ENCODE data around the gene ZNF451.

Gene ZNF451

GRCh38 chr6:57097596-57097995, 7.6 kb downstream of the ZNF451 start:
- DNase-seq: no peak

- no peak for DNase-seq
These were observed 13.0 kb downstream of the ZNF451 start for GRCh38 chr6:57102976-57103375.

GRCh38 chr6:57104336-57104735, 14.3 kb downstream of the ZNF451 start:
- peak; percentile 52 to 65 for DNase-seq

GRCh38 chr6:57106990-57107389, 17.0 kb downstream of the ZNF451 start:
- no peak for DNase-seq

- no peak for DNase-seq
These were observed 18.7 kb downstream of the ZNF451 start for GRCh38 chr6:57108691-57109090.

- DNase-seq: no peak
These were observed 19.9 kb downstream of the ZNF451 start for GRCh38 chr6:57109880-57110279.

- no peak for DNase-seq
These were observed 23.1 kb downstream of the ZNF451 start for GRCh38 chr6:57113105-57113504.

- DNase-seq: no peak
These were observed 26.8 kb downstream of the ZNF451 start for GRCh38 chr6:57116776-57117175.

- DNase-seq: no peak
These were observed 27.8 kb downstream of the ZNF451 start for GRCh38 chr6:57117796-57118195.

- no peak for DNase-seq
These were observed 33.1 kb downstream of the ZNF451 start for GRCh38 chr6:57123111-57123510.

GRCh38 chr6:57127763-57128162, 37.8 kb downstream of the ZNF451 start:
- no peak for DNase-seq

GRCh38 chr6:57130661-57131177, 40.7 kb downstream of the ZNF451 start:
- DNase-seq: no peak

- no peak for DNase-seq
These were observed 45.0 kb downstream of the ZNF451 start for GRCh38 chr6:57134954-57135353.

- DNase-seq: no peak
These were observed 45.9 kb downstream of the ZNF451 start for GRCh38 chr6:57135885-57136284.

- DNase-seq: no peak
These were observed 47.4 kb downstream of the ZNF451 start for GRCh38 chr6:57137350-57137749.

GRCh38 chr6:57138026-57138425, 48.0 kb downstream of the ZNF451 start:
- DNase-seq: no peak

- DNase-seq: no peak
These were observed 51.6 kb downstream of the ZNF451 start for GRCh38 chr6:57141451-57142177.

- DNase-seq: no peak
These were observed 52.2 kb downstream of the ZNF451 start for GRCh38 chr6:57142178-57142525.

GRCh38 chr6:57143690-57144089, 53.7 kb downstream of the ZNF451 start:
- DNase-seq: no peak

GRCh38 chr6:57147401-57147800, 57.4 kb downstream of the ZNF451 start:
- no peak for DNase-seq

GRCh38 chr6:57147955-57148858, 58.2 kb downstream of the ZNF451 start:
- no peak for DNase-seq

- no peak for DNase-seq
These were observed 68.7 kb downstream of the ZNF451 start for GRCh38 chr6:57158658-57159057.

- DNase-seq: no peak
These were observed 69.1 kb downstream of the ZNF451 start for GRCh38 chr6:57159127-57159526.

- DNase-seq: no peak
These were observed 72.0 kb downstream of the ZNF451 start for GRCh38 chr6:57162028-57162427.

Measured in AML-193 (cell line).